Fibroblast of villous mesenchyme (primary cell): ENCODE measurements around the gene GIPC3. TPM values are rescaled to one million over a fixed set of nuclear protein-coding genes. Genes with fewer than 3 reads are reported as not detected.

Experiments
- DNase-seq: peaks from one replicate; pipeline ENCODE4 v3.0.0-alpha.2; 2010; ENCODE audit warnings: low read depth
- H3K4me3 ChIP-seq: 2 replicates; pipeline ENCODE4 v1.5.1; 2011; ENCODE audit warnings: low read depth, mild to moderate bottlenecking, low read length
- total RNA-seq: library from RNA; depleted of rRNA; stranded (reverse); fragments of >200 nt; gene quantifications from 2 replicates; pipeline ENCODE4 v1.2.3, GENCODE V29; 2012
- TF ChIP-seq, protein P1 (sequence below): IDR thresholded peaks from 2 replicates; pipeline ENCODE4 v1.5.1; 2012; ENCODE audit warnings: low read depth, mild to moderate bottlenecking, low read length; ENCODE audit not compliant: insufficient read depth

GIPC3 gene
- total RNA-seq, 1 donor, result 0.43 TPM

DNA sequence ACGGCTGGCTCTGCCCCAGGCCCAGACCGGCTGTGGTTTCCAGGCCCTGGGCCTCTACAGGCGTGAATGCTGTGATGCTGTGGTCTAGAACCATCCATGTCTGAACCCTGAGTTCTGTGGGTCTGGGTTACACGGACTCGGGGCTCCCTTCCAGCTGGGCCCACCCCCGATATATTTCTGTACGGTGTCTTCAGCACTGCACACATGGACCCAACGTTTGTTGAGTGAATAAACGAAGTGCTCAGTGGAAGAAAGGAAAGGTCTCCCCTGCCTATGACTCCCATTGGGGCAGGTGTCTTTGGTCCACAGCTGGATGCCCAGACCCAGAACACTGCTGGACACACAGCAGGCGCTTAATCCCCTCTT is 39.6 kb upstream of the GIPC3 start:
- DNase-seq, result no peak
- H3K4me3 ChIP-seq, result no peak overlapping the region
- TF ChIP-seq, protein P1, sequence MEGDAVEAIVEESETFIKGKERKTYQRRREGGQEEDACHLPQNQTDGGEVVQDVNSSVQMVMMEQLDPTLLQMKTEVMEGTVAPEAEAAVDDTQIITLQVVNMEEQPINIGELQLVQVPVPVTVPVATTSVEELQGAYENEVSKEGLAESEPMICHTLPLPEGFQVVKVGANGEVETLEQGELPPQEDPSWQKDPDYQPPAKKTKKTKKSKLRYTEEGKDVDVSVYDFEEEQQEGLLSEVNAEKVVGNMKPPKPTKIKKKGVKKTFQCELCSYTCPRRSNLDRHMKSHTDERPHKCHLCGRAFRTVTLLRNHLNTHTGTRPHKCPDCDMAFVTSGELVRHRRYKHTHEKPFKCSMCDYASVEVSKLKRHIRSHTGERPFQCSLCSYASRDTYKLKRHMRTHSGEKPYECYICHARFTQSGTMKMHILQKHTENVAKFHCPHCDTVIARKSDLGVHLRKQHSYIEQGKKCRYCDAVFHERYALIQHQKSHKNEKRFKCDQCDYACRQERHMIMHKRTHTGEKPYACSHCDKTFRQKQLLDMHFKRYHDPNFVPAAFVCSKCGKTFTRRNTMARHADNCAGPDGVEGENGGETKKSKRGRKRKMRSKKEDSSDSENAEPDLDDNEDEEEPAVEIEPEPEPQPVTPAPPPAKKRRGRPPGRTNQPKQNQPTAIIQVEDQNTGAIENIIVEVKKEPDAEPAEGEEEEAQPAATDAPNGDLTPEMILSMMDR, result no peak

DNA sequence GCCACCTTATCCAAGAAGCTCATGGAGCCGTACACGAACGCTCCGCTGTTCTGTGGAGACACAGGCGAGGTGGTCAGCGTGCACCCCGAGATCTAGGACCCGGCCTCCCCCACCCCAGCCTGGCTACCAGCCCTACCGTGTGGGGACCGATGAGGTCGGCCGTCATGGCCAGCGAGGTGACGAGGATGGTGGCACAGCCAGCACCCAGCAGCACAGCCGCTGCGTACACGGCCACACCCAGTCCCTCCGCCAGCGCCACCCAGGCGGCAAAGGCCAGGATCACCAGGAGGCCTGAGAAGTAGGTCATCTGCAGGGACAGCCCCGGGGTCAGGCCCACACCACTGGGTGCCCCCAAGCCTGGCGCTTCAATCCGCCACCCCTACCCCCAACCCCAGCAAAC is 39.2 kb upstream of the GIPC3 start:
- no peak for DNase-seq
- H3K4me3 ChIP-seq, result no peak overlapping the region
- TF ChIP-seq, protein P1, result no peak

DNA sequence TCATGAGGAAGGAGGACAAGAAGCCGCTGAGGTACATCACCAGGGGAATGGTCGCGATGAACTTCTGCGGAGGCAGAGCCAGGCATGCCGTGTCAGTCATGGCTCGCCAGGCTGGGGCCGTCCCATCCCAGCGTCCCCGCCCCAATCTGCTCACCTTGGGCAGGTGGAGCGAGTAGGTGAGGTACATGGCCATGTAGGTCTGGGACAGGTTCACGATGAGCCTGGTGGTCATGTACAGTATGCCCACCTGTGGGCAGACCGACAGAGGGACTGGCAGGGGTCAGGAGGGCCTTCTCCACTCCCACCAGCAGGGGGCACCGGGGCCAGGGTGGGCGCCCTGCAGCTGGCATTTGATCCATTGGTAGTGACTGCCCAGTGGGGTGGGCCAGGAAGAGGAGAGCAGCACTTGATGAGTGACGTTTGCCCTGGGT is 38.0 kb upstream of the GIPC3 start:
- DNase-seq, result no peak
- no peak overlapping the region for H3K4me3 ChIP-seq
- TF ChIP-seq, protein P1, result peak; percentile 63

DNA sequence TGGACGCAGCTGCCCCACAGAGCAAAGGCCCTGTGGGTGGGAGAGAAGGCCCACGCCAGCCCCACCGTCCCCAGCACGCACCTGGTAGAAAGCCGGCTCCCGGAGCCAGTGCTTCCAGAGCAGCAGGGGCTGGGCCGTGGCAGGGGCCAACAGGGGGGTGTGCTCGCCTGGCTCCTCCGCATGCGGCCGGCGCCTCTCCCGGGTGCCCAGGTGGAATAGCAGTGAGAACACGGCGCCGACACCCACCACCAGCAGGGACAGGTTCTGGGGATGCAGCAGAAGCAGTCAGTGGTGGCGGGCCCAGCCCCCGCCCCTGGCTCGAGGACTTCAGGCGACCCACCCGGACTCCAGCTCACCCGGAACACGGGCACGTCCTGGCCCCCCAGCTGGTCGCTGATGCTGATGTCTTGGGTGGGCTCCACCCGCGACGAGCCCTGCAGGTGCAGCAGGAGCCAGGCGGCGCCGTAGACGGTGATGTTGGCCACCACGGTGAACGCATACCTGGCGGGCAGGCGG is 37.5 kb upstream of the GIPC3 start:
- H3K4me3 ChIP-seq, result no peak overlapping the region
- TF ChIP-seq, protein P1, result no peak
- DNase-seq, result no peak

DNA sequence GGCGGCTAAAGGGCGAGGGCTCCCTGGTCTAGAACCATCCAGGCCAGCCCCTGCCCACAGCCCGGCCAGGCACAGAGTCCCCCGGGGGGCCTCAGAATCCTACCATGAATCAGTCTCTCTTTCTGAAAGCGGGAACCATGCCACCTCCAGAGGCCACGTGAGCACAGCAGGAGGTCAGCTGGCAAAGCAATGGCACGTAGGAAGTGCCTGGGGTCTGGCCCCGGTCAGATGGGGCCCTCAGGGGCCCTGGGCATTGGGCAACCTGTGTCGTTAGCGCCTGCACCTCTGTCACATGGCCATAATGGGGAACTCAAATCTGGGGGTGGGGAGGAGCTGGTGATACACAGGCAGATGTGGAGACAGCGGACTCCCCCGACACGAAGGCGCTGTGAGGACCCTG is 36.7 kb upstream of the GIPC3 start:
- TF ChIP-seq, protein P1, result no peak
- no peak for DNase-seq
- no peak overlapping the region for H3K4me3 ChIP-seq

DNA sequence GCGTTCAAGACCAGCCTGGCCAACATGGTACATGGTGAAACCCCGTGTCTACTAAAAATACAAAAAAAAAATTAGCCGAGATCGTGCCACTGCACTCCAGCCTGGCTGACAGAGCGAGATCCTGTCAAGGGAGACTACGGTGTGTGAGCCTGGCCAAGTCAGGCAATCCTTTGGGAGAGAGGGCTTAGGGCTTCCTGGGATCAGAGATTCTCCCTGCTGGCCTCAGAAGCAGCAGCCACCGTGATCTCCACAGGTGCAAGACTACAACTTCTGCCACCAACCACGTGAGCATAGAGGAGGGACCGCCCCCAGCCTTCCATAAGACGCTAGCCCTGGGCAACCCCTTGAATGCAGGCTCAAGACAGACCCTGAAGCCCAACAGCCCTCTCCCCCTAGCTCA is 35.5 kb upstream of the GIPC3 start:
- no peak for DNase-seq
- TF ChIP-seq, protein P1, result no peak
- H3K4me3 ChIP-seq, result no peak overlapping the region
